HuH-7.5 (cell line): ENCODE data around the gene FBXO48.
"Not testable (repeated sequence)": the region's sequence is repeated elsewhere in the genome, so short reads cannot be mapped to it uniquely, and the experiment has no call there.

ENCODE experiments used
- DNase-seq: peaks from one replicate; pipeline ENCODE4 v3.0.0; 2011; ENCODE audit warnings: low spot score

Gene FBXO48, protein sequence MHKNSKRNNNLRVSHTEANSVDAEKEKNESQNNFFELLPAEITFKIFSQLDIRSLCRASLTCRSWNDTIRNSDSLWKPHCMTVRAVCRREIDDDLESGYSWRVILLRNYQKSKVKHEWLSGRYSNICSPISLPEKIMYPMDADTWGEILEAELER

DNA sequence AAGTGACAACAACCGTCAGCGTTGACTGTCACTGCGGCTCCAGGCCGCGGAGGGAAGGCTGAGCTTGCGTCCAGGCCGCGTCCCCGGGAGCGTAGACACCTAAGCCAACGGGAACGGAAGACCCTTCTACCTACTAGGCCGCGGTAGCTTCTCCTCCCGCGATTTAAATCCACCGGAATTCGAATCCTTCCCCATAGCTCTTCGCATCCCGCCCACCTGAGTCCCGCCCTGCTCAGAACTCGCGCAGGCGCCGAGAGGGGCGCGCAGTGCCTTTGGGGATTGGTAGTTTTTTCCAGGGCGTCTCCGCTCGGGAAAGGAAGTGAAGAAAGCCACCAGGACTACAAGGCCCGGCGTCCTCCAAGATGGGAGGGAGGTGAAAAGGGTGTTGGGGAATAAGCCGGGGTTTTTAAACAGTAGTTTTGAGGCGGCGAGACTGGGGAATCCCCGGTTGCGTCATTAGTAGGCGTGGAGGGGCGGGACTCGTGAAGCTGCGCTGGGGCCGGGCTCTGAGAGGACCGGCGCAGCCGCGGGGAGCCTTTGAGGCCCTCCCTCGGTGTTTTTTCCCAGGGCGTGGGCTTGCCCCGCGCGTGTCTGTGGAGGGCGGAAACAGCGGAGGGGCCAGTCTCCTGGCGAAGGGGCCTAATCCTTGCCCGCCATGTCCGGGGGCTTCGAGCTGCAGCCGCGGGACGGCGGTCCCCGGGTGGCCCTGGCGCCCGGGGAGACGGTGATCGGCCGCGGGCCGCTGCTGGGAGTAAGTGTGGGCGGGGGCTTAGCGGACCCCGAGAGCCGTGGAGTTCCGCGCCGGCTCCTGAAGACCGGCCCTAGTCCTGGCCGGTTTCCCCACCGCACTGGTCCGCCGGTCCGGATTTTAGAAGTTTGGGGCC lies at the start of gene FBXO48, which contains the start of gene APLF:
FBXO48 (minus strand) TSS at position 218 of the 884 bp plus-strand sequence. CDS start 2,149 bp downstream, outside the sequence.
APLF (plus strand) TSS at position 509 of the 884 bp plus-strand sequence; CDS start at position 656, 147 bp downstream.
- DNase-seq = peak; percentile 73

DNA sequence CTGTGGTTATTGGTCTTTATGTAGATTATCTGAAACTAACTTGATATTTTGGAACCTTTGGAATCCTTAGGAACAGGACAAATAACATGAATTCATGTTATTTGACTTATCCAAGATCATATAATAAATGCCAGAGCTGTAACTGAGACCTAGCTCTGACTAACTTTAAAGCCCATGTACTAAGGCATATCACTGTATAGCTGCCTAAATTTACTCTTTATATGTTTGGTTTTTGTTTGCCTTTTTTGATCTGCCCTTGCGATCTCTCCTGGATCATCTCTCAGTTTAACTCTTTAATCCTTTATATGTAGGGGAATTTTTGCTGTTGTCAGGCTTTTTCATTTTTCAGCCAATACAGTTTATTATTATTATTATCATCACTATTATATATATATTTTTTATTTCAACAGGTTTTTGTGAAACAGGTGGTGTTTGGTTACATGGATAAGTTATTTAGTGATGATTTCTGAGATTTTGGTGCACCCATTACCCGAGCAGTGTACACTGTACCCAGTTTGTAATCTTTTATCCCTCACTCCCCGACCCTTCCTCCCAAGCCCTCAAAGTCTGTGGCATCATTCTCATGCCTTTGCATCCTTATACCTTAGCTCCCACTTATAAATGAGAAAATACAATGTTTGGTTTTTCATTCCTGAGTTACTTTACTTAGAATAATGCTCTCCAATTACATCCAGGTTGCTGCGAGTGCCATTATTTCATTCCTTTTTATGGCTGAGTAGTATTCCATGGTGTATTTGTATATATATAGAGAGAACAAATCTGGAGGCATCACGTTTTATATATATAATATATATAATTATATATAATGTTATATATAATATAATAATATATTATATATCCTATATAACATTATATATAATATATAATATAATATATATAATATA lies 49.2 kb upstream of the FBXO48 start:
- no peak for DNase-seq

DNA sequence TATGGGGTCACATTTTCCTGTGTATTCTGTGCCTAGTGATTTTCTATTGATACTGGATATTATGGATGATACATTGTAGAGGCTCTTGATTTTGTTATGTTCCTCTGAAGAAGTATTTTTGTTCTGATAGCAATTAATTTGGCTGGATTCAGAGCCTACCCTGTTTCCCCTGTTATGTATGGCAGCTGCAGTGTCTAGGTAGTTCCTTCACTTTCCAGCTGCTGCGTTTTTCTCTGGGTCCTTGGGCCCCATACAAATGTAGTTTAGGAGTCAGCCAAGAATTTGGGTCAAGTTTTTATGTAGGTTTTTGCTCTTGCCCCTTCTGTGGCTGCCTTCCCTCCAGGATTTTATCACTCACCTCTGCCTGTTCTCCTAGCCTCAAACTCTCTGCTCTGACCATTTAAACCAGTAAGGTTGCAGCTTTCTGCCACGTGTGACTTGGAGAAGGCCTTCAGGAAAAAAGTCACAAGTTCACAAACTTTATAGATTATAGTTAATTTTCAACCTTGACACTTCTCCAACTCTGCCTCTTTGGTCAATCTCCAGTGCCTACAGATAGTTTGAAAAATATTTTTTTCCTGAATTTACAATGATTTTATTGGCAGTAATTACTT lies 47.3 kb upstream of the FBXO48 start:
- DNase-seq = no peak

DNA sequence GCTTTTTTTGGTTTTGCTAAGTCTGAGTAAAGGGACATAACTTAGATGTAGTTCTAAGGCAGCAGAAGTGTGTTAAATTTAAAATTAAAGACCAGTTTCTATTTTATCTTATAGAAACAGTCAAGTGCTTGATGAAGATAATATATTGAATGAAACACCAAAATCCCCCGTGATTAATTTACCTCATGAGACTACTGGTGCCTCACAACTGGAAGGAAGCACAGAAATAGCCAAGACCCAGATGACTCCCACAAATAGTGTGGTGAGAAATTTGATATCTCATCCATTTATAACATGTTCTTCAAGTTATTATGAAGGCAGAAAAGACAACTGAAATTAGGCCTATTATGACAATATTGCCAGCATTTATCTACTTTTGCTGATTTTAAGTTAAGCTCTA lies 45.9 kb upstream of the FBXO48 start:
- DNase-seq = no peak

DNA sequence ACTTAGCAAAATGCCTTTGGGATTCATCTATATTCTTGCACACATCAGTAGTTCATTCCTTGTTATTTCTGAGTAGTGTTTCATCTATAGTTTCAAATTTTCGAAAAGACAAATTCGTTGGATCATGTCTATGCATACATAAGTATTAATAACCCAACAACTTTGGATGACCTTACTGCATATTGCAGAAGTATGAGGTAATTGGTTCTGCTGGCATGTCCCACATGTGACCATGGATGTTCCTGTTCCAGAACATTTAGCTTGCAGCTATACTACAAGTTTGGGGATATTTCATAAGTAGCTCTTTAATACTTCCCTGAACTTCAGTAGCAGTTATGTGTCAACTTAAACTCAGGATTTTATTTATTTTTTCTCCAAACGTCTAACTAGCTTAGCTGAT lies 45.2 kb upstream of the FBXO48 start:
- DNase-seq = no peak

DNA sequence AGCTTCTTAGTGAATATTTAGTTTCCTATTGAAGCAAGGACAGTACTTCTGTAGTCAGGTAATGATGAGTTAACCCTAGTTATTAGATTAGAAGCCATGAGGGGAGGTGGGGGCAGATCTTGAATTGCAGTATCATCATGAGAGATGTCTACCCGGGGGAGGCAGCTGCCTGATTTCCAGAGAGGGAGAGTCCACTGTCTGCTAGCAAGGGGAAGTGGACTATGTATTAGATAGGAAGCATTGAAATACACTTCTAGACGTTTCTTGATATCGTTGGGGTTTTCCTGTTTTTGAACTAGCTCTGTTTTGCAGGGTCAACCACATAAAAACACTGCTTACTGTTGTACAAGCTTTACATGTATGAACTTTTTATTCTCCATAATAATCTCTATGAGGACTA lies 39.1 kb upstream of the FBXO48 start:
- DNase-seq = no peak

DNA sequence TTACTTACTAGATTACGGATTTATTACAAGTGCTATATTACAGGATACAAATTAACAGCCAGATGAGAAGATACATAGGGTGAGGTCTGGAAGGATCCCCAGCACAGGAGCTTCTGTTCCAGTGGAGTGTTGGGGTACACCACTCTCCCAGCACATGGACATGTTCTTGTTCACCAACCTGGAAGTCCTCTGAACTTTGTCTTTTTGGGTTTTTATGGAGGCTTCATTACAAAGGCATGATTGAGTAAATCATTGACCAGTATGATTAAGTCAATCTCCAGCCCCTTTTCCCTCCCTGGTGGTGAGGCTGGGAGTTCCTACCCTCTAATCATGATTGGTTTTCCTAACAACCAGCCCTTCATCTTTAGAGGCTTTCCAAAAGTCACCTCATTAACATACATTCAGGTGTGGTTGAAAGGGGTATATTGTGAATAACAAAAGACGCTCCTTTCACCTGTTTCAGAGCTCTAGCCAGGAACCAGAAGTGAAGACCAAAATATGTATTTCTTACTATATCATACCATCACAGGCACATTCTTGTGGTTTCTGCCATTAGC lies 38.6 kb upstream of the FBXO48 start:
- DNase-seq = no peak

DNA sequence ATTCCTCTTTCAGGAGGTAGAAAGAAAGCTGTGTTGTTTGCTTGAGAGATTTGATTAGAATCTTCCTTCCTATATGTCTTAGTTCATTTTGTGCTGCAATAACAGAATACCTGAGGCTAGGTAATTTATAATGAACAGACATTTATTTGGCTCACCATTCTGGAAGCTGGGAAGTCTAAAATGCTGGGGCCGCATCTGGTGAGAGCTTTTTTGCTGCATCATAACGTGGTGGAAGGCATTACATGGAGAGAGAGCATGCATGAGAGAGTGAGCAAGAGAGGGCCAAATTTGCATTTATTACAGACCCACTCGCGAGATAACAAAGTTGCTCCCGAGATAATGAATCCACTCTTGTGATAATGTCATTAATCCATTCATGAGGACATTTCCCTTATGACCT lies 34.7 kb upstream of the FBXO48 start:
- no peak for DNase-seq

DNA sequence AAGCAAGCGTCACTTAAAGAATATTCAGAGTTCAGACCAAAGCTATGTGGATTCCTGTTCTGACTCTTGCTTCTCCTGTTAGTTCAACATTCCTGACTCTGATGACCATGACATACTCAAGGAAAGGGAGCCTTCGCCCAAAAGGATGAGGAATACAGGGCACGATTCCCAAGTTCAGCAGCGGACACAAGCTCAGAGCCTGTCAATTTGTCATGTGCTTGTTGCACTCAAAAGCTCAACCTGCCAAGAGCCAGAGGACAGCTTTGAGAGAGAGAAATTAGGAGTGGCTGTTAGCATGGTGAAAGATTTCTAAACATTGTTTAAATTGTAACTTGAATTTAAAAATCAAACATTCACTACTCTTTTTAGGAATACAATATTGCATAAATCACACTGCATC lies 33.6 kb upstream of the FBXO48 start:
- no peak for DNase-seq

DNA sequence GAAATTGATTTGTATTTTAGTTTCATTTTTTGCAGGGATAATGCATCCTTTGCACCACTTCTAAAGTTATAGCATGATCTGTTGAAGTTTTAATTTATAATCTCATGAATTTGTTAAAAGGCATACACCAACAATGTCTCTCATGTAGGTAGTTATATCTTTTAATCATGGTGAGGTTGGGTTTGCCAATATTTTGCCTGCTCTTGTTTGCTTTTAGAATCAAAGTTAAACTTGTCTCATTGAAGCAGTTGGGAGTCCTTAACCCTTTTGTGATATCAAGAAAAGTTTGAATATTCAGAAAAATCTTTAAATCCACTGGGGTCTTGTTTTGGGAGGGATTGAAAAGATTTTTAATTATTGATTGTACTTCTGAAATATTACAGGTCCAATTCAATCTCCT lies 32.0 kb upstream of the FBXO48 start:
- DNase-seq = no peak

DNA sequence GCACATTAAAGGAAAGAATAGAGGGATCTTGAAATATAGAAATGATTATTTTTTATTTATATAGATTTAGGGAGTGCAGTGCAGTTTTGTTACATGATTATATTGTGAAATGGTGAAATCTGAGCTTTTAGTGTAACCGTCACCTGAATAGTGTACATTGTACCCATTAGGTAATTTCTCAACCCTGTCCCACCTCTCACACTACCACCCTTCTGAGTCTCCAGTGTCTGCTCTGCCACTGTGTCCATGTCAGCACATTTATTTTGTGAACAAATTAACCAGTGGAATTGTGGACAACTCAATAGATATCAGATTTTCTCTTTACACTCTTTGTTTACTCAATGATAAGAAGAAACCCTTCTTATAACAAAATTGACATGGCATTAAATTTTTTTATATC lies 24.5 kb upstream of the FBXO48 start:
- no peak for DNase-seq

DNA sequence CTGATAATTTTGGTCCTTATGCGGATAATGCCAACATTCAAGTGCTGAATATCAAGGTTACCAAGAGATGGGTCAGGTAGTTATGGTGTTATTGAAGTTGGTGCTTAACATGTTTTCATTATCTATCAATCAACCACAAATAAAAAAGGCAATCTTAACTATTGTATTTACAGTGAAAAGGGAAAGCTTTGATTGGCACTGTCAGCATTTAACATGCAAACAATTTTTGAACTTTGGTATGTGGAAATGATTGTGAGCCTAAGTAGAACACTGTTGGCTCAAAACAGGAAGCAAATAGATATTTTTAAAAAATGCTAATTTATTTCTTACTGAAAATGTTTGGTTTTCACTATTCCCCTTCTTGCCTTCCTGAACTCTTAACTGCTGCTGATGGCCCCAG lies 22.2 kb upstream of the FBXO48 start:
- no peak for DNase-seq

DNA sequence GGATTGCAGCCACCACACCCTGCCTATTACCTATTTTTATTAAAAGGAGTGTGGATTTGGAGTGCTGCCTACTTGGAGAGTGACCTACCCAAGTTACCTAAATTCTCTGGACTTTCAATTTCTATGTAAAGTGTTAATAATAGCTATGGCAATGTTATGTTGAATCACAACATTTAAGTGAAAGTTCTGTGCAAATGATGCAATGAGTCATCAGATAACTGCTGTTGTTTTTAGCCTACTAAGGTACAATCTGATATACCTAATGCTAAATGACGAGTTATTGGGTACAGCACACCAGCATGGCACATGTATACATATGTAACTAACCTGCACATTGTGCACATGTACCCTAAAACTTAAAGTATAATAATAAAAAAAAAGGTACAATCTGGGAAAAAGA lies 21.5 kb upstream of the FBXO48 start:
- DNase-seq = not testable (repeated sequence)

DNA sequence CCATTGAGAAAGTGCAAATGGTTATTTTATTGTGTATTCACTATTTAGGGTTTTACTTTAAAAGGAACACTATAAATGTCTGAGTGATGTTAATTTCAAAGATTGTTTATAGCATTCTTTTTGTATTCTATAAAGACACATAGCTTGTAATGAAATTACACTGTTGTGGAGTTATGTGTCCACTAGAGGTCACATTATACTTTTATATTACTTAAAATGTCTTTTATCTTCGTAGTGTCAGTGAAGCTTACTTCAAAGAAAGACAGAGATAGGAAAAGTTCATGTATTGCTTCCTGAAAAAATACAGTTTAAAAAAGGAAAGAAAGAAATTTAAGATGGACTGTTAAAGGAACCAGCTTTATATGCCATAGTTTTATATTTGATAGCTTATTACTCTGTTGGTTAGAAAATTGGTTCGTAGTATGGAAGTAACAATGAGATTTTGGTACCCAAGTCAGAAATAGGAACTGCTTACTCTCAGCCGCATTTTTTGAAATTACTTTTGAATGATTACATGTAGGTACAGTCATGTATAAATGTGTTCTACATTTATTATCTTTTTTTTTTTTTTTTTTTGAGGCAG lies 20.8 kb upstream of the FBXO48 start:
- DNase-seq = no peak

DNA sequence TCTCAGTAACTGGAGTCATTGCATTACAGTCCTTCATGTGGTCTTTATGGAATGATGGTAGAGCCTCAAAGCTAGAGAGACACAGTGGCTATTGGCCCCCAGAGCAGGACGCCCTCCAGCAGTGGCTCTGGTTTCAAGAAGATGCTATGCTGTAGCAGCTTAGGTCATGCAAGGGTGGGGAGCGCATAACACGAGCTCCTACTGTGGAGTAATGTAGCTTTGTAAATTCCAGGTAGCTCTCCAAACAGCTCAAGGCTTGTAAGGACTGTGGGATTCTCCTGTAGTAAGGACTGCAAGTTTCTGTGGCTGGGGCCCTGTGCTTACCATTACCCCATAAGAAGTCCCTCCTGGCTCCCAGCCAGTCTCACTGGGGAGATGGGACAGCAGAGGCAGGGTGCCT lies 15.9 kb upstream of the FBXO48 start:
- DNase-seq = no peak

DNA sequence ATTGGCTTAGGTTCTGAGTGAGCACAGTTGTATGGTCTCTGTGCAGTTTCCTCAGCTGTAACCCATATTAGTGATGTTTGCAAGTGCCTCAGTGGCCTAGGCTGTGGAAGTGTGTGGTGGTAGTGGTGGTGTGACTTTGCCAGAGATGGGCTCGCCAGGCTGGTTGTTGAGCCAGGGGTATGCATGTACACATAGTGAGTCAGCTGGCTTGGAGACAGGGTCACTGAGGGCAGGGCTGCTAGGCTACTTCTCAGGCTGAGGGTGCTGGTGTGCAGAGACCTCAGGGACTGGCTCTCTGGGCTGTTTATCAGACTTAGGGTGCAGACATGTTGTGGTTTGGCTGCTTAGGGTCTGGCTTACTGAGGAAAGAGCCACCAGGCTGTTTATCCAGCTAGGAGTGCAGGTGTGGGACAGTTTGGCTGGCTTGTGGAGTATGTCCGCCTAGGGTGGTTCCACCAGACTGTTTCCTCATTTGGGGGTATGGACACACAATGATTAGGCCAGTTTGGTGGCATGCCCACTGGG lies 15.3 kb upstream of the FBXO48 start:
- DNase-seq = no peak

DNA sequence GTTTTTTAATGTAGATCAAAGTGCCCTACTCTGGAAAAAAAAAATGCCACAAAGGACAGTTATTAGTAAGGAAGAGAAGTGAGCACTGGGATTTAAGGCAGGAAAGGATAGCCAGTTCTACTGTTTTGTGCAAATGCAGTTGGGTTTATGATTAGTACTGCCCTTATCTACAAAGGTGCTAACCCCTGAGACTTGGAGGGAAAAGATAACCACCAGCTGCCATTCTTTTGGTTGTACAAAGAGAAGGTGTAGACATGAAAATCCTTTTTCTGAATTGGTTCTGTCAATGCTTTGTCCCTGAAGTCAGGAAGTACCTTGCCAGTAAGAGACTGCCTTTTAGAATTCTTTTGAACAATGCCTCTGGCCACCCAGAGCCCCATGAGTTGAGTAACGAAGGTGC lies 11.6 kb upstream of the FBXO48 start:
- no peak for DNase-seq

DNA sequence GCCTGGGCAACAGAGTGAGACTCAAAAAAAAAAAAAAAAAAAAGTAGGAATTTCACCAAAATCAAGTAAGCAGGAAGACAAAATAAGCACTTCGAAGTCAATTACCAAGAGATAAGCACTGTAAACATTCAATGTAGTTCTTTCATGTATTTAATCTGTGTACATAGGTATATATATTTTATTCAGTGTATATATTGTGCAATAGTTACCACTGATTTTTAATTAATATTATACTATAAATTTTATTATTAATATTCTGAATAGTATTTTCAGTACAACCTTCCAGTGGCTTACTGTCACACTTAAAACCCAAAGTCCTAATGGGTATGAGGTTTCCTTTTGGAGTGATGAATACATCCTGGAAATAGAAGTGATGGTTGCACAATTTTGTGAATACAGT lies 9.4 kb upstream of the FBXO48 start:
- no peak for DNase-seq

DNA sequence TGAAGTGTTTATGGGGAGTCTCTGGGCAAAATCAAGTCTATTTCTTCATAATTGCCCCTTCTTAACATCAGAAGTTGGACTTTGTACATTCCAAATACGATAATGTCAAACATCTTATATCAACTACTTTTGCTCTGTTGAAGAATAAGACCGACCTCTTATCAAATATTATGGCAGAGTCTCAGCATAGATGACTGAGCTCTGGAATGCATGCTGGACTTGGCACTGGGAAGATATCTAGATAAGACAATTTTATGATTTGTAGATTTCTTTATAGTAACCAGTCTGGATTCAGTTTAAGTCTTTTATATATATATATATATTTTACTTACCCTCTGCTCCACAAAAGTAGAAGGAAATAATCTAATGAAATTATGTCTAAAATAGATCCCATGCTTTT lies 8.5 kb upstream of the FBXO48 start:
- DNase-seq = no peak

DNA sequence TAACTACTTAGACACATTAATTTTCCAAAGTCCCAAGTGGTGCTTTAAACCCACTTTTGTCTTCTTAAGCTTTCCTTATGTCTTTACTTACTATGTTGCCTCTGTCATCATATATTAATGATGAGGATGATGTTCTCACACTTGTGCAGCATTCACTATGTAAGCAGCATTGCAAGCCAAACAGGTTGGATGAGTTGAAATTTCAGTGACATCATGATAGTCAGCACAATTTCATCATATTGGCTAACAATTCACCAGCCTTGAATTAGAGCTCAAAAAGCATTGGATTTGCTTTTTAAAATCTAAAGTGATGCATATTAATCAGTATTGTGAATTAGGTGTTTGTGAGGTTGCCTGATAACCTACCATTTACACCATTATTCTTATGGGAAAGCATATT lies 8.0 kb upstream of the FBXO48 start:
- DNase-seq = no peak

DNA sequence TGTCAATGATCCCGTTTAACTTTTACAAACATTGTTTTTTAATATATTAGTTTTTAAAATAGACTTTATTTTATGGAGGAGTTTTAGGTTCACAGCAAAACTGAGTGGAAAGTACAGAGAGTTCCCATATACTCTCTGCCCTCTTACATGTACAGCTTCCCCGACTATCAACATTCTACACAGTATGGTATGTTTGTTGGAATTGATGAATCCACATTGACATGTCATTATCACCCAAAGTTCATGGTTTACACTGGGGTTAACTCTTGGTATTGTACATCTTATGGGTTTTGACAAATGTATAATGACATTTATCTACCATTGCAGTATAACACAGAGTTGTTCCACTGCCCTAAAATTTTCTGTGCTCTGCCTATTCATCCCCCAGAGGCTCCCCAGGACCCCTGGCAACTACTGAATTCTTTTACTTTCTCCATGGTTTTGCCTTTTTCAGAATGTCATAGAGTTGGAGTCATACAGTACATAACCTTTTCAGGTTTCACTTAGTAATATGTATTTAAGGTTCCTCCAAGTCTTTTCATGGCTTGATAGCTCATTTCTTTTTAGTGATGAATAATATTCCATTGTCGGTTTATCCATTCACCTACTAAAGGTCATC lies 5.8 kb upstream of the FBXO48 start:
- no peak for DNase-seq
